GM12801 (cell line): ENCODE measurements around the gene IL2RG.

Source experiments
- TF ChIP-seq, protein P1 (sequence below): IDR thresholded peaks from one replicate; pipeline ENCODE4 v1.5.1; 2011; ENCODE audit warnings: control low read depth; ENCODE audit not compliant: insufficient read length; ENCODE audit errors: extremely low read depth

The IL2RG gene

DNA sequence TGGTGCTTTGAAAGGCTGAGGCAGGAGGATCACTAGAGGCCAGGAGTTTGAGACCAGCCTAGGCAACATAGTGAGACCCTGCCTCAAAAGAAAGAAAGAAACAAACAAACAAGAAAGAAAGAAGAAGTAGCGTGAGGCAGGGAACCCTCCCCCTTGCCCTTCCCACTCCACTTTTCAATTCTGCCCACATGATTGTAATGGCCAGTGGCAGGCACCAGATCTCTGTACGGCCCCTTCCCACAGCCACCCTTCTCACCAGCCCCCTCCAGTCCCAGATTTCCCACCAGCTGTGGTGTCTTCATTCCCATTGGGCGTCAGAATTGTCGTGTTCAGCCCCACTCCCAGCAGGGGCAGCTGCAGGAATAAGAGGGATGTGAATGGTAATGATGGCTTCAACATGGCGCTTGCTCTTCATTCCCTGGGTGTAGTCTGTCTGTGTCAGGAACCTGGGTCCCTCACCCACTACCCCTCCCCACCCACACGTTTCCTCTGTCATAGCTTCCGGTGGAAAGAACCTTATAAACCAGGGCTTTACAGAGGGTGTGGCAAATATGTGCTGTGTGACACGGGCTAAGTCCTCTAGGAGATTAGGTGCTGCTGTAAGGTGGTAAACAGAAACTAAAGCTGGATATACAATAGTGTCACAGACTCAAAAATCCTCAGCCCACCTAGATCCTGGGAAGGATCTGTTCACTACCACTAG is at the start of gene IL2RG:
TSS of gene IL2RG (minus strand) at position 437 of the 703 bp plus-strand sequence. CDS start at position 399, 38 bp downstream.
- TF ChIP-seq, protein P1, sequence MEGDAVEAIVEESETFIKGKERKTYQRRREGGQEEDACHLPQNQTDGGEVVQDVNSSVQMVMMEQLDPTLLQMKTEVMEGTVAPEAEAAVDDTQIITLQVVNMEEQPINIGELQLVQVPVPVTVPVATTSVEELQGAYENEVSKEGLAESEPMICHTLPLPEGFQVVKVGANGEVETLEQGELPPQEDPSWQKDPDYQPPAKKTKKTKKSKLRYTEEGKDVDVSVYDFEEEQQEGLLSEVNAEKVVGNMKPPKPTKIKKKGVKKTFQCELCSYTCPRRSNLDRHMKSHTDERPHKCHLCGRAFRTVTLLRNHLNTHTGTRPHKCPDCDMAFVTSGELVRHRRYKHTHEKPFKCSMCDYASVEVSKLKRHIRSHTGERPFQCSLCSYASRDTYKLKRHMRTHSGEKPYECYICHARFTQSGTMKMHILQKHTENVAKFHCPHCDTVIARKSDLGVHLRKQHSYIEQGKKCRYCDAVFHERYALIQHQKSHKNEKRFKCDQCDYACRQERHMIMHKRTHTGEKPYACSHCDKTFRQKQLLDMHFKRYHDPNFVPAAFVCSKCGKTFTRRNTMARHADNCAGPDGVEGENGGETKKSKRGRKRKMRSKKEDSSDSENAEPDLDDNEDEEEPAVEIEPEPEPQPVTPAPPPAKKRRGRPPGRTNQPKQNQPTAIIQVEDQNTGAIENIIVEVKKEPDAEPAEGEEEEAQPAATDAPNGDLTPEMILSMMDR, result no peak

DNA sequence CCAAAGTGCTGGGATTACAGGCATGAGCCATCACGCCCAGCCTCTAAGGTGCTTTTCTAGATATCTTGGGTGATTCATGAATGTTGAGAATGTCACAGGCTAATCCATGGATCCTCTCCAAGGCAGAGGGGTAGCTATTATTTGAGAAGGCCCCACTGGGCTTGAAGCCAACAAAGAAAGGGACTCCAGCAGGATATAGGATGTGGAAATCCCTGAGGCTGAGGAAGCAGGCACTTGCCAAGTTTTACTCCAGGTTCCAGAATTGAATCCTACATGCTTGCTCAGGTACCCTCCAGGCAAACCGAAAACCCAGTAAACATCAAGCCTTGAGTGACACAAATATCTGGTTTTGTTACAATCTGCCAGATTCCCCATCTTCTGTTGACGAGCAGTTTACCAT is 49.1 kb upstream of the IL2RG start:
- TF ChIP-seq, protein P1, result no peak

DNA sequence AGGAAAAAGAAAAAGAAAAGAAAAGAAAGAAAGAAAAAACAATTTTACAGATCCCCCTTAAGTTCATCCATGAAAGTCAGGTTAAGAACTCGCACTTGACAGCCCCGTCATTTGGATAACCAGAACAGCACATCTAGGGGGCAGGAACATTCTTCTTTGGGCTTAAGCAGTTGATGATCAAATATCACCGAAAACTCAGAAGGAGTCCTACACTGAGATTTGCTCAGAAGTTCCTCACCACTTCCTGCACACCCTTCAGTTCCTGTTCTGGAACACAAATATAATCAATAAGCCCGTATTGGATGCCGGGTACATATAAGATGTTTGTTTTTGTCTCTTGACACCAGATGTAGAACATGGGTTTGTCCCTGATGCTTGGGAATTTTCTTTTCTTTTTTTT is 48.0 kb upstream of the IL2RG start:
- TF ChIP-seq, protein P1, result no peak

DNA sequence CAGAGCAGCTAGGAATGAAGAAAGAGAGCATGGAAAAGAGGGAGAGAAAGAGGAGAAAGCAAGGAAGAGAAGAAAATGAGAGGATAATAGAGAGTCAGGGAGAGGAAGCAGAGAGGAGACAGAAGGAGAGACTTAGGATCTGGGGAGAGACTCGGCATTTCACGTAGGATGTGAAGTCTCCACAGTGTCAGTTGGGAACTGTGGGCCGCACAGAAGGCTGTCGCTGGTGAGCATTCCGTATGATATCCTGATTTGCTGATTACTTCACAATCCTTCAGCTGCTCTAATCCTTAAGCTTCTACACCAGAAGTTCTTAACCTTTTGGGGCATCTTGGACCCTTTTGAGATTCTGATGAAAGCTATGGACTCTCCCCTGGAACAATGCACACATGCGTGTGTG is 47.2 kb upstream of the IL2RG start:
- TF ChIP-seq, protein P1, result no peak

DNA sequence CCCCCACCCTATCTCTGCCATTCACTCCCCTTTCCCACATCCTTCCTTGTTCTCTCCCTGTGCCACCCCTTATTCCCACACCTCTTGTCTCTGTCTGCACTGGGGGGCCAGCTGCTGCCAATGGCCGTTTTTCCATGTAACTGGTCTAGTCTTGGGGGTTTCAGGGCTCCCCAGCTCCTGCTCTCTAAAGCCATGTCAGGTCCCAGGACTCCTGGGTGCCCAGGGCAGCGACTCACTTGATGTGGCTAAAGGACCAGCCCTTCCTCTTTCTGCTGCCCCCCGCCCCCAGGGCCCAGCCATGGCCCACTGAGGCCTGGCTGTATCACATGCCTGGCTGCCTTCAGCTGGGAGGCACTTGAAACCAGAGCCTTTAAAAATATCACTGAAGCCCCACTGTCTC is 43.3 kb upstream of the IL2RG start:
- TF ChIP-seq, protein P1, result no peak

DNA sequence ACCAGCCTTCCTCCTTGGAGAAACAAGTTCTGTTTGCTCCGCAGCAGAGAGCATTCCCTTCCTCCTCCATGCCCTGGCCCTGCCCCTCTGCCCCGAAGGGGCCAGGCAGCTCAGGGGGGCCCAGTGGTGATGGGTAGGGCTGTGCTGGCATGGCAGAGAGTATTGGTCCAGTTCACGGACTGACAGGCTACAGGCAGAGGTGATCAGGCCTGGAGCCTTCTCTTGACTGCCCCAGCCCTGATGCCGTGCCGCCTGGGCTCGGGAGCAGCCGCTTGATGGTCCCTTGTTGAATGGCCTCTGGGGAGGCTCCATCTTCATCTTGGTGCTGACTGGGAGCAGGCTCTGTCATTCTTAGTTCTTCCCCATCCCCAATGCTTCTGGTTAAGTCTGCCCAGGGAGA is 42.8 kb upstream of the IL2RG start:
- TF ChIP-seq, protein P1, result no peak

DNA sequence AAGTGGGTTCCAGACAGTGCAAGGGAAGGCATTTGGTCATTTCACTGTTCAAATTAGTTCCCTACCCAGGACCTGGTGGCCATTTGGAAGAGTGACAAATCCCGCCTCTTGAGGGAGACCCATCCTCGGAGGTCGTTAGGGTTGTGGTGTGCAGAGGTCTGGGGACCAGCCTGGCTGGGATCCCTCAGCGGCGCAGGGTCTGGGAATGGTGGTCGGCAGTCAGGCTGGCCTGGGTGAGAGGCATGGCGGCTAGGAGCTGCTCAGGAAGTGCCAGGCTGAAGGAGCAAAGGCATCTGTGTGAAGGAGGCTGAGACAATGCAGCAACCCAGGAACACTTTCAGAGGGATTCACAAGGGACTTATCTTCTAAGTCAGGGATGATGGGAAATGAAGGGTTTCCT is 40.0 kb upstream of the IL2RG start:
- TF ChIP-seq, protein P1, result no peak
